Right lobe of liver (tissue), 4 donors: ENCODE data around the gene P2RY11.

Experiments used
- CTCF ChIP-seq, 4 donors: fragments of 200-600 bp in 3 of 4; fragments of 450-650 bp in 1 of 4; IDR thresholded peaks; one replicate each; pipeline versions ENCODE4 v1.5.1 to v1.8.0; 2016 to 2022; ENCODE audit warnings: antibody characterized with exemption in 4 of 4, mild to moderate bottlenecking in 2 of 4
- POLR2A ChIP-seq: fragments of 450-650 bp; IDR thresholded peaks from one replicate; pipeline ENCODE4 v1.6.1; 2017; ENCODE audit warnings: antibody characterized with exemption, mild to moderate bottlenecking
- donor health status: DM: no; HTN: no; CAD: no.
- donor health status: DM: no; HTN: no; CAD: no.
- donor health status: DM: no; HTN: yes; CAD: no.

- no peak for TF ChIP-seq POLR2A
- TF ChIP-seq CTCF (IDR thresholded peaks at IDR 0.05) = no peak
These were observed 47.0 kb downstream of the P2RY11 start for GRCh38 chr19:10158485-10158884.
